GM19397 (cell line): ENCODE measurements around the gene GOLGA6D.
A peak's percentile ranks its signal among the peaks of the same experiment; 100 is the strongest.
"Not testable (repeated sequence)": the region's sequence is repeated elsewhere in the genome, so short reads cannot be mapped to it uniquely, and the experiment has no call there.

Experiments
- ATAC-seq: cut with Tn5 transposase; IDR thresholded peaks from one replicate; pipeline ENCODE4 v1.9.1; 2021; ENCODE audit warnings: mild to moderate bottlenecking, moderate library complexity; ENCODE audit not compliant: unreplicated experiment

The GOLGA6D gene

DNA sequence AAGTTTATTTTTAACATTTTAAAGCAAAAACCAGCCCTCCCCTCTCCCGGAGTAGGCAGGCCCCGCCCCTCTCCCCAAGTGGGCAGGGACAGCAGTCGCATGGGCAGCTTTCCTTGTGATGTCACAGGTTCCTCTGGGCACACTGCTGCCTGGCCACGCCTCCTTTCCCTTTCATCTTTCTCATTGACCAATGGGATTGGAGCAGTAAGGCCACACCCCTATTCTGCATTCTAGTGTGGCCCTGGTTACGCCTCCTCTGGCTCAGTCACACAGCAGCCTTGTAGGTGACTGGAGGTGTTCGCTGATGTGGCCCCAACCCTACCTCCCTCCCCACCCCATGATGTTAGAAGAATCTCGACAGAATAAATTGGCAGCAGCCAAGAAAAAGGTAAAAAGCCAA lies at the start of gene GOLGA6D:
Gene GOLGA6D (plus strand): TSS at position 264 of the 400 bp plus-strand sequence. CDS start 41 bp downstream, at position 305.
- ATAC-seq = not testable (repeated sequence)

GRCh38 chr15:75233504-75234190 lies 49.0 kb upstream of the GOLGA6D start:
- ATAC-seq = no peak

DNA sequence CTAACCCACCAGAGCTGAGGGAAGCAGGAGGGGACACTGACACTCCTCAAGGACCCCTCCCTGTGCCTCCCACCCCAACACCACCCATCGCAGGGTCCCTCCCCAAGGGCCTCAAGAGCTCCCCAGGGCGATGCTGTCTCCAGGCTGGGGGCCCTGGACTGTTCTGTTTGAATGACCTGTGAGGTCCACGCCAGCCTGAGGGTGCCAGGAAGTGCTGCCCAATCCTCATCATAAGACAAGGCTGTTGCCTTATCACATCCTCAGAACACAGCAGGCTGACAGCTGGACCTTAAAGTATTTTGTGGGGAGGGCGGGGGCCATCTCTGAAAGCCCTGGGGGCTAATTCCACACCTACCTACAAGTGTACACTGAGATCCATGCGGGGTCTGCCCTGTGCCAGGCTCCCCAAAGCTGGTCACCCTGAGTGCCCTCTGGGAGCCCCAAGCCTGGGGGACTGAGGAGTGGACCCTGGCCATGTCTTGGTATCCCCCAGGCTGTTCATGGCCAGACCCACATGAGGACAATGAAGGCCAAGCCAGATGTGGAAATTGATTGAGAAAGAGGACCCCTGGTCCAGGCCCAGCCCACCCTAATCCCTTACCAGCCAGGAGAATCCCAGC lies 48.3 kb upstream of the GOLGA6D start:
- ATAC-seq = no peak

DNA sequence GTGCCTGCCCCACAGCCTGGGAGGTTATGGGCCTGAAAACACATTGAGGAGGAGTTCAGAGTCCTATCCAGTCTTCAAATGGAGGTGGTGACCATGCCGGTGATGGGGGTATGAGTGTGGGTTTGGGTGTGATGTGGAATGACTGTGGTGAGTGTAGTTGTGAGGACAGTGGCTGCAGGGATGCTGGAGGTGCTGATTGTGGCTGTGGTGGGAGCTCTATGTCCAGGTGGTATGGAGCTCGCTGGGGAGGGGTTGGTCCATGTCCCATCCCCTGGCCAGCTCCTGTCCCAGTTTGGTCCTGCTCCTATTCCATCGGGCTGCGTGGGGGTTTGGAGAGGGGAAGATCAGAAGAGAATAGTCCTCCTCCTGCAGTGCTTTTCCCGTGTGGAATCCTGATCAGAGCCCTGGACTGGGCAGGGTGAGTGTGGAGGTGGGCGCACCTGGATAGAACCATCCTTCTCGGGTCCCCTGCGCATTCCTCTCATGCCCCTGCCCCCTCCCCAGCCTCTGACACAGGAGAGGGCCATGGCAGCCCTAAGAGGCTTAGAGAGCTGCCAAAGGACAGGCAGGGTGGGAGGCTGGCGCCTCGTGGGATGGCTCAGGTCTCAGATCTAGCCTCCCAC lies 47.5 kb upstream of the GOLGA6D start:
- ATAC-seq = no peak

GRCh38 chr15:75235760-75236729 lies 46.6 kb upstream of the GOLGA6D start:
- ATAC-seq = no peak

GRCh38 chr15:75237316-75237982 lies 45.2 kb upstream of the GOLGA6D start:
- no peak for ATAC-seq

- no peak for ATAC-seq
Measured at GRCh38 chr15:75238150-75238549, 44.5 kb upstream of the GOLGA6D start.

DNA sequence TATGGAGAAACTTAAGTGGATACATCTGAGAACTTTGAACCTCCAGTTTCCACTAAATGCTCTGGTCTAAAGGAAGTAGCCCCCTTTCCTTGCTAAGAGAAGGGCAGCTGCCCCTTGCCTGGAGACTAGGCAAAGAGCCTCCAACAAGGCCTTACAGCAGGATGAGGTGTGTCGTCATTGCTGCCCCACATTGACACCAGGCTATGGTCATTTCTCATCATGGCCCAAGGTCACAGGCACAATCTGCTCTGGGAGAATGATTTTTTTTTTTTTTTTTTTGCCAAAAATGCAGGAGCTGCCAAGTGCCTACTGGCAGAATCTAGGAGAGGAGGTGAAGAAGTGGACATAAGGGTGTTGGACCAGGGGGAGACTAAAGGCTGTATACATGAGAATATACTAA lies 36.9 kb upstream of the GOLGA6D start:
- ATAC-seq = not testable (repeated sequence)

- not testable (repeated sequence) for ATAC-seq
Measured at GRCh38 chr15:75248991-75249390, 33.6 kb upstream of the GOLGA6D start.

- no peak for ATAC-seq
Measured at GRCh38 chr15:75249726-75250125, 32.9 kb upstream of the GOLGA6D start.

DNA sequence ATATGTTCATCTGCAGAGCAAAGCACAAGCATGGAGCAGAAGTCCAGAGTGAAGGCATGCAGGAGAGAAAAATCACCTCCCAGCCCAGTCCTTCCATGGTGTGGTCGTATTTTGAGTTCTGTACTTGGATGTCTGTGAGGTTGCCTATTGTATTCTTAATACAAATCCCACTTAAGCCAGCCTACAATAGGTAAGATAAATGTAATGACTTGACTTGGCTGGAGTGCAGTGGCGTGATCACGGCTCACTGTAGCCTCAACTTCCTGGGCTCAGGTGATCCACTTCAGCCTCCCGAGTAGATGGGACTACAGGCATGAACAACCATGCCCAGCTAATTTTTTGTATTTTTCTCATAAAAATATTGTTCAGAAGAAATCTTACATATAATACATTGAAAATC lies 31.3 kb upstream of the GOLGA6D start:
- ATAC-seq = not testable (repeated sequence)

DNA sequence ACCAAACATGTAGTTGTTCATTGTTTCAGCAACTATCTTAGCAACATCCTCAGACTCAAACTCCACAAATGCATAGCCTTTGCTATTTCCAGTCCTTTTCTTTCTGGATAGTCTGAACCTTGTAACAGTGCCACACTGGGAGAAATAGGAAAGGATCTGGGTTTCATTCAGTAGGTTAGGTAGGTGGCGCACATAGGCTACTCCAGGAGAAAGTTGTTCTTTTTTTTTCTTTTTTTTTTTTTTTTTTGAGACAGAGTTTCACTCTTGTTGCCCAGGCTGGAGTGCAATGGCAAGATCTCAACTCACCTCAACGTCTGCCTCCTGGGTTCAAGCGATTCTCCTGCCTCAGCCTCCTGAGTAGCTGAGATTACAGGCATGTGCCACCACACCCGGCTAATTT lies 30.4 kb upstream of the GOLGA6D start:
- ATAC-seq = not testable (repeated sequence)

DNA sequence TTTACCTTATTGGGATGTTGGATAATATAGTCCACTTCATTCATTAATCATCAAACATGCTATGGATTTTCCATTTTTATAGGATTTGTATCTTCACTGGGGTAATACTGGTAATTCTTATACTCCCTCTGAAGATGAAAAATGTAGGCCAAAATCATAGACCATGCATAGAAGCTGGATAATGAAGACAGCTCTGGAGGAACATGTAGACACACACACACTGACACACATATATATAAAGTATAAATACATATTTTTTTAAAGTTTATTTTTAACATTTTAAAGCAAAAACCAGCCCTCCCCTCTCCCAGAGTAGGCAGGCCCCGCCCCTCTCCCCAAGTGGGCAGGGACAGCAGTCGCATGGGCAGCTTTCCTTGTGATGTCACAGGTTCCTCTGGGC lies 24.6 kb upstream of the GOLGA6D start, which contains the start of gene GOLGA6C:
Gene GOLGA6C (plus strand): TSS at position 301 of the 400 bp plus-strand sequence. CDS start 265 bp downstream, outside the sequence.
- not testable (repeated sequence) for ATAC-seq

DNA sequence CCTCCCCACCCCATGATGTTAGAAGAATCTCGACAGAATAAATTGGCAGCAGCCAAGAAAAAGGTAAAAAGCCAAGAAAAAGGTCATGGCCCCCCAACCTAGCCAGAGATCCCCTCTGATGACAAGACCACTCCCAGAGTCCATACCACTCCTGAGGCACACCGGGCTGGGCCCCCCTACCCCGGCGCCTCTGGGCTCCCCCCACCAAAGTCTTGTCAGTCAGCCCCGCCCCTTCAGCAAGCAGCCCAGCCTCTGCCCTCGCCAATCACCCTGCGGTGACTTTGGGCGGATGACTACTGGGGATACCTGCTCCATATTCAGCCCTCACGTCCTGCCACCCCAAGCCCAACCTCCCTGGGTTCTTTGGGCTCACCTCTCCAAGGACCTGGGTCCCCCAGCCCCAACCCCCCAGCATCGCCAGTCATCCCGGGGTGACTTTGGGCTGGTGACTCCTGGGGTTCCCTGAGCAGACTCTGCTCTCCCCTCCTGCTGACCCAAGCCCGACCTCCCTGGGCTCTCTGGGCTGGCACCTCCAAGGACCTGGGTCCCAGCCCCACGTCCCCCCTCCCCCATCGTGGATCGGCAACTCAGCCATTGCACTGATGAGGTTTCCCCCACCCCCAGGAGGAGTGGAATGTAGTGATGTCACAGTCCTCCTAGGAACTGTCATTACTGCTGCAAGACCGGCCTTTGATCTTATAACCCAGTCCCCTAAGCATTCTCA lies 23.9 kb upstream of the GOLGA6D start:
- ATAC-seq = not testable (repeated sequence)

GRCh38 chr15:75259873-75260272 lies 22.8 kb upstream of the GOLGA6D start:
- not testable (repeated sequence) for ATAC-seq

DNA sequence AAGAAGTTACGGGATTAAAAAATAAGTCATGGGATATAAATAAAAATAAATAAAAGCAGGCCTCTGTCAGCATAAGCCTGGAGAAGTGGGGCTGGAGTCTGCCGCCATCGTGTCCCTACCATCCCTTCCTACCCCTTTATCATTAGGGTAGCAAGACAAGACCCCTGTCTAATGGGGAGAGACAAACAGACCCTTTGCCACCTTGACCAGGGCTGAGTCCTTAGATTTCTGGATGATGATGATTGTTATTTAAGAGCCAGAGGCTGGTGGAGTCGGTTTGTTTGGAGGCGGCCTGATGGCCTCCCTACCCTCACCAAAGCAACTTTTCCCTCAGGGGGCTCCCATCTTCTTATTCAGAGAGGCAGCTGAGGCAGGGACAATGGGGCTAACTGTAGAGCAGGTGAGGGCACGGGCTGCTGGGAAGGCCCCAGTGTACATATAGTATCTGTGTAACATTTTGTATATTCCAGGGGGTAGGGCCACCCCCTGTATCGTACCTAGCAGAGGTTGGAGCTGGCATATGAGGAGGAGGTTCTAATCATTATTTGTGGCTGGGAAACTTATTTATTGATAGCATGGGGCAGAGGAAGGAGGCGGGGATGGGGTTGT lies 8.8 kb upstream of the GOLGA6D start:
- not testable (repeated sequence) for ATAC-seq

GRCh38 chr15:75274509-75275107 lies 8.0 kb upstream of the GOLGA6D start:
- peak; percentile 71 for ATAC-seq

DNA sequence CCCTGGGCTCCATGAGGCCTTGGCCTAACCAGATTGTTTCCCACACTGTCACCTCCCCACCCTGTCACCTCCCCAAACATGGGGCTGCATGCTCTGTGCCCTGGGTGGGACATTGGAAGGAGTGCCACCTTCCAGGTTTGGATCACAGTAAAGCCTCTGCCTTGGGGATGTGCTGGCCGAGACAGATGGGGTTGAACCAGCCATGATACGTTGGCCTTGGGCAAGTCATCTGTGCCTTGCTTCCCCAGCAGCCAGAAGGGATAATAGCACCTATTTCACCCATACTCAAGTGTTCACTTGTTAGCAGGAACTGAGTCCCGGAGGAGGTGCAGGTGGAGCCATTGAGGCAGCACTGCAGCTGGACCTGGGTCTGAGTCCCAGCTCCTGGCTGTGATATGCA lies 7.0 kb upstream of the GOLGA6D start:
- not testable (repeated sequence) for ATAC-seq

- ATAC-seq = not testable (repeated sequence)
Measured at GRCh38 chr15:75278497-75278896, 4.1 kb upstream of the GOLGA6D start.
